SH-SY5Y (cell line): Measurements from ENCODE around the gene ADAM12.
A peak's percentile ranks its signal among the peaks of the same experiment; 100 is the strongest.

Source experiments
- GATA2 ChIP-seq: IDR thresholded peaks from 2 replicates; pipeline ENCODE4 v1.6.1; 2011; ENCODE audit warnings: mild to moderate bottlenecking, low read depth, low read length
- GATA3 ChIP-seq: IDR thresholded peaks from 2 replicates; pipeline ENCODE4 v1.6.1; 2011; ENCODE audit warnings: low read depth, mild to moderate bottlenecking, low read length, moderate library complexity

Gene ADAM12

GRCh38 chr10:126218778-126219649 is 169.3 kb downstream of the ADAM12 start:
- TF ChIP-seq GATA3: no peak

GRCh38 chr10:126218174-126218573 is 170.1 kb downstream of the ADAM12 start:
- TF ChIP-seq GATA2 (no peak), GATA3 (no peak)

- TF ChIP-seq GATA3: no peak
- no peak for TF ChIP-seq GATA2
Observed at GRCh38 chr10:126216632-126216961, 171.7 kb downstream of the ADAM12 start.

- TF ChIP-seq GATA2 (0 out of 2 replicates have a peak, but pooled peaks have one; percentile 20), GATA3 (no peak)
Observed at GRCh38 chr10:126215746-126216631, 172.3 kb downstream of the ADAM12 start.

GRCh38 chr10:126214679-126215078 is 173.6 kb downstream of the ADAM12 start:
- TF ChIP-seq GATA2 (no peak), GATA3 (no peak)

GRCh38 chr10:126214021-126214420 is 174.3 kb downstream of the ADAM12 start:
- TF ChIP-seq GATA3 (no peak), GATA2 (no peak)

- no peak for TF ChIP-seq GATA2
Observed at GRCh38 chr10:126212738-126213137, 175.5 kb downstream of the ADAM12 start.

- TF ChIP-seq GATA3 (no peak), GATA2 (no peak)
Observed at GRCh38 chr10:126210051-126210651, 178.1 kb downstream of the ADAM12 start.

GRCh38 chr10:126209451-126209850 is 178.8 kb downstream of the ADAM12 start:
- no peak for TF ChIP-seq GATA2
- TF ChIP-seq GATA3: no peak

- TF ChIP-seq GATA3: no peak
- TF ChIP-seq GATA2: no peak
Observed at GRCh38 chr10:126208726-126209302, 179.5 kb downstream of the ADAM12 start.

- TF ChIP-seq GATA3 (no peak), GATA2 (no peak)
Observed at GRCh38 chr10:126207851-126208250, 180.4 kb downstream of the ADAM12 start.

- no peak for TF ChIP-seq GATA3
- TF ChIP-seq GATA2: no peak
Observed at GRCh38 chr10:126207313-126207771, 180.9 kb downstream of the ADAM12 start.

- TF ChIP-seq GATA3 (no peak), GATA2 (no peak)
Observed at GRCh38 chr10:126205486-126206205, 182.6 kb downstream of the ADAM12 start.
